GM19372 (cell line): ENCODE data around the gene KICS2.

Experiments used
- ATAC-seq: cut with Tn5 transposase; IDR thresholded peaks from one replicate; pipeline ENCODE4 v1.9.1; 2021; ENCODE audit warnings: mild to moderate bottlenecking, low read depth, moderate library complexity; ENCODE audit not compliant: unreplicated experiment

KICS2 gene

DNA sequence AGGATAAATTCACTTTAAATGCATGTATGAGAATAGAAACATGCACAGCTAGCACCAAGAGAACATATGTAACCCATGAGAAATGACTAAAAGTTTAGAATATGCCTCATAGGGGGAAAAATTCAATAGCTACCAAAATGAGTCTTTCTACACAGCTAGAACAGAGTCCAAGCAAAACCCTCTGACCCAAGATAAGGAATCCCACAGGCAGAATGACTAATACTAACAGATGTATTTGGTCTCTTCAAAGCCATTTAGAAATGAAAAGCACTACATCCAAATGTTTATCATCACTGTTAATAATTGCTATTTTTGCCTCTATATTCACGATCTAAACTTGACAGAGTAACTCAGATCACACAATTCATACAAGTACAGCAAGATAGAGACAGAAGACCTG is 44.0 kb downstream of the KICS2 start:
- ATAC-seq, result no peak

DNA sequence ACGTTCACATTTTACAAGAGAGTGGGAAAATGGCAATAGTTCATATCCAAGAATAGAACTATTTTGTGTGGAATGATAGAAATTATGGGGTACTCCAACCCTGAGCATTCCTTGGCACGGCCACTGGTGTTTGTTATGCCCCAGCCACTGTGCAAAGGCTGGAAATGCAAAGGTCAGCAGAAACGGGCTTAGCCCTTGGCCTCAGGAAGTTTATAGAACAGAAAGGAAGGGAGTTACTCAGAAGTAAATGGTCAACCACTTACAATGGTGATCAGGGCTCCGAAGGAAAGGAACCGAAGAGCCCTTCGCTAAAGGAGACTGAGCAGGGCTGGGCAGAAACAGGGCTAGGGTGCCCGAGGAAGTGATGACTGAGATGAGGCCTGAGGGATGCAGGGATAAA is 45.1 kb downstream of the KICS2 start:
- ATAC-seq, result no peak

DNA sequence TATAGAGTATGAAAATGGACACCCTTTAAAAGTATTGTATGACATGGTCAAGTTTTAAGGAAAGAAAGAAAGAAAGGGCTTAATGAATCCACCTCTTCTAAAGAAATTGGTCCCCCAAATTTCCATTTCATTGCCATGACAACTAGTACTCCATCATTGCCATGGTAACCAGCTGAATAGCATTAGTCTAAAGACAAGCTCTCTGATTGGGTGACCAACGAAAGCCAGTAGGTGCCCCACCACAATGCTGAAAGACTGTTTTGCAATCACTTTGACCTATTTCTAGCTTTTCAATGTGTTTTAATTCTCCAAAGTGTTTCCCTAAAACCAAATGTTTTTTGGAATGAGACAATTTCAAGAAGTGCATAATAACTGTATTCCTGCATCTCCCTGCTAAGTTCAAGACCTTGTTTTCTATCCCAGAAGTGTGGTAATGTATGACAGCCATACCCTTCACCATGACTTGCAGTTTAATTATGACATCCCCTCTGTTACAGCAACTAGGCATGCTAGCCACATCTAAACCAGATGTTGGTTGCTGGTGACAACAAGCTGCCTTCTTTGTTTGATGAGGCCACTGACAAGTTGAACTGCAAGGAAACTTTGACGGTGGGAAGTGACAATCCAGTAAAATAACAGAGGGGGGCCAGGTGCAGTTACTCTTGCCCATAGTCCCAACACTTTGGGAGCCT is 46.7 kb downstream of the KICS2 start:
- no peak for ATAC-seq

DNA sequence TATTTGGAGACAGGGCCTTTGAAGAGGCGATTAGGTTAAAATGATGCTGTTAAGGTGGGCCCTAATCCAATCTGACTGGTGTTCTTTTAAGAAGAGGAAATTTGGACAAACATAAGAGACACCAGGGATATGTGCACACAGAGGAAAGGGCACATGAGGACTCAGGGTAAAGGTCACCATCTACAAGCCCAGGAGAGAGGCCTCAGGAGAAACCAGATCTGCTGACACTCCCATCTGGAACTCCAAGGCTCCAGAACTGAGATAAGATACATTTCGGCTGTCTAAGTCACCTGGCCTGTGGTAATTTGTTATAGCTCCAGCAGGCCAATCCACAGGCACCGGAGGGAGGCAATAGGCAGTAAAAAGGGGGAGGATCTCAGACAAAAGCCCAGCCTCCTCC is 48.6 kb downstream of the KICS2 start:
- no peak for ATAC-seq
